HL-60 (cell line): Measurements from ENCODE around the gene SNX3.

Experiments used
- DNase-seq, 2 experiments: peaks; one replicate each; pipeline ENCODE4 v3.0.0-alpha.2; 2010 to 2020; ENCODE audit warnings: low read depth in 1 of 2, low spot score in 1 of 2
- H3K27ac ChIP-seq: fragments of 250-450 bp; sonication (Bioruptor Pico); replicated peaks from 2 replicates; pipeline ENCODE4 v1.5.1; 2020; ENCODE audit warnings: mild to moderate bottlenecking, moderate library complexity
- H3K27me3 ChIP-seq: fragments of 250-450 bp; sonication (Bioruptor Pico); 2 replicates; pipeline ENCODE4 v1.5.1; 2021; ENCODE audit warnings: mild to moderate bottlenecking, moderate library complexity; ENCODE audit not compliant: insufficient read depth, poor library complexity, severe bottlenecking
- H3K4me3 ChIP-seq: replicated peaks from 2 replicates; pipeline ENCODE4 v1.5.1; 2011; ENCODE audit warnings: mild to moderate bottlenecking, control low read depth, low read length; ENCODE audit not compliant: insufficient read depth
- GABPA ChIP-seq: IDR thresholded peaks from 2 replicates; pipeline ENCODE4 v1.6.1; 2012; ENCODE audit warnings: low read depth
- POLR2AphosphoS5 ChIP-seq: IDR thresholded peaks from 2 replicates; pipeline ENCODE4 v1.6.1; 2012; ENCODE audit warnings: low read depth
- SPI1 ChIP-seq: IDR thresholded peaks from 2 replicates; pipeline ENCODE4 v1.6.1; 2012; ENCODE audit warnings: low read depth, mild to moderate bottlenecking, borderline replicate concordance
- TF ChIP-seq, protein P1 (sequence below): IDR thresholded peaks from 2 replicates; pipeline ENCODE4 v1.6.1; 2012; ENCODE audit warnings: low read depth; ENCODE audit not compliant: insufficient replicate concordance
- TF ChIP-seq, protein P2 (sequence below): IDR thresholded peaks from one replicate; pipeline ENCODE4 v1.5.1; 2011; ENCODE audit warnings: low read length, control low read depth, inconsistent platforms; ENCODE audit not compliant: insufficient read depth

SNX3 gene

DNA sequence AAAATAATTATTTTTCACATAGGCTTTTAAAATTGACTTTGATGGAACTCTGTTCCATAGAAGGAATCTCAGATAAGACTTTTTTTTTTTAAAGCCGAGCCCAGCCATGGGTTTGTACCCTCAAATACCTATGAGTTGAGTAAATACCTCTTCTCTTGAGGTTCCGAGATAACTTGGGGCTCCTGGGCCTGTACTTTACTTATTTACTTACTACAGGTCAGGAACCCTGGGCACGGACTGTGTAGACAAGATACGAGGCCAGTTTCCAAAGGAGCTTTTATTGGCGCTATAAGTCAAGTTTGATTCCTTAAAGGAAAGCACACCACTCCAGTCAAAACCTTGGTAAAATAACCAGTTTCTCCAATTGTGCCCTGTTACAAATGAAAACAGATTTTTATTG is 41.5 kb upstream of the SNX3 start:
- TF ChIP-seq, protein P1, sequence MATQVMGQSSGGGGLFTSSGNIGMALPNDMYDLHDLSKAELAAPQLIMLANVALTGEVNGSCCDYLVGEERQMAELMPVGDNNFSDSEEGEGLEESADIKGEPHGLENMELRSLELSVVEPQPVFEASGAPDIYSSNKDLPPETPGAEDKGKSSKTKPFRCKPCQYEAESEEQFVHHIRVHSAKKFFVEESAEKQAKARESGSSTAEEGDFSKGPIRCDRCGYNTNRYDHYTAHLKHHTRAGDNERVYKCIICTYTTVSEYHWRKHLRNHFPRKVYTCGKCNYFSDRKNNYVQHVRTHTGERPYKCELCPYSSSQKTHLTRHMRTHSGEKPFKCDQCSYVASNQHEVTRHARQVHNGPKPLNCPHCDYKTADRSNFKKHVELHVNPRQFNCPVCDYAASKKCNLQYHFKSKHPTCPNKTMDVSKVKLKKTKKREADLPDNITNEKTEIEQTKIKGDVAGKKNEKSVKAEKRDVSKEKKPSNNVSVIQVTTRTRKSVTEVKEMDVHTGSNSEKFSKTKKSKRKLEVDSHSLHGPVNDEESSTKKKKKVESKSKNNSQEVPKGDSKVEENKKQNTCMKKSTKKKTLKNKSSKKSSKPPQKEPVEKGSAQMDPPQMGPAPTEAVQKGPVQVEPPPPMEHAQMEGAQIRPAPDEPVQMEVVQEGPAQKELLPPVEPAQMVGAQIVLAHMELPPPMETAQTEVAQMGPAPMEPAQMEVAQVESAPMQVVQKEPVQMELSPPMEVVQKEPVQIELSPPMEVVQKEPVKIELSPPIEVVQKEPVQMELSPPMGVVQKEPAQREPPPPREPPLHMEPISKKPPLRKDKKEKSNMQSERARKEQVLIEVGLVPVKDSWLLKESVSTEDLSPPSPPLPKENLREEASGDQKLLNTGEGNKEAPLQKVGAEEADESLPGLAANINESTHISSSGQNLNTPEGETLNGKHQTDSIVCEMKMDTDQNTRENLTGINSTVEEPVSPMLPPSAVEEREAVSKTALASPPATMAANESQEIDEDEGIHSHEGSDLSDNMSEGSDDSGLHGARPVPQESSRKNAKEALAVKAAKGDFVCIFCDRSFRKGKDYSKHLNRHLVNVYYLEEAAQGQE = no peak
- TF ChIP-seq, protein P2, sequence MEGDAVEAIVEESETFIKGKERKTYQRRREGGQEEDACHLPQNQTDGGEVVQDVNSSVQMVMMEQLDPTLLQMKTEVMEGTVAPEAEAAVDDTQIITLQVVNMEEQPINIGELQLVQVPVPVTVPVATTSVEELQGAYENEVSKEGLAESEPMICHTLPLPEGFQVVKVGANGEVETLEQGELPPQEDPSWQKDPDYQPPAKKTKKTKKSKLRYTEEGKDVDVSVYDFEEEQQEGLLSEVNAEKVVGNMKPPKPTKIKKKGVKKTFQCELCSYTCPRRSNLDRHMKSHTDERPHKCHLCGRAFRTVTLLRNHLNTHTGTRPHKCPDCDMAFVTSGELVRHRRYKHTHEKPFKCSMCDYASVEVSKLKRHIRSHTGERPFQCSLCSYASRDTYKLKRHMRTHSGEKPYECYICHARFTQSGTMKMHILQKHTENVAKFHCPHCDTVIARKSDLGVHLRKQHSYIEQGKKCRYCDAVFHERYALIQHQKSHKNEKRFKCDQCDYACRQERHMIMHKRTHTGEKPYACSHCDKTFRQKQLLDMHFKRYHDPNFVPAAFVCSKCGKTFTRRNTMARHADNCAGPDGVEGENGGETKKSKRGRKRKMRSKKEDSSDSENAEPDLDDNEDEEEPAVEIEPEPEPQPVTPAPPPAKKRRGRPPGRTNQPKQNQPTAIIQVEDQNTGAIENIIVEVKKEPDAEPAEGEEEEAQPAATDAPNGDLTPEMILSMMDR = no peak
- Histone ChIP-seq H3K27me3 (no peaks in the 10 kb centered on the region), H3K4me3 (no peak overlapping the region), H3K27ac (no peak overlapping the region)
- DNase-seq = no peak

- peak in 1 of 2 experiments; percentile 15 for DNase-seq
- Histone ChIP-seq H3K27me3 (no peaks in the 10 kb centered on the region), H3K4me3 (peak overlapping the region; percentile 46), H3K27ac (peak overlapping the region; percentile 98)
- TF ChIP-seq, protein P1 = no peak
- TF ChIP-seq GABPA (no peak), SPI1 (no peak), POLR2AphosphoS5 (no peak)
- TF ChIP-seq, protein P2 = no peak
These were observed 34.8 kb upstream of the SNX3 start for GRCh38 chr6:108295676-108296075.

GRCh38 chr6:108294727-108295625 is 34.1 kb upstream of the SNX3 start, which contains the start of gene AFG1L:
Gene AFG1L (plus strand): TSS chr6:108295054. CDS start chr6:108295080, 26 bp downstream.
- DNase-seq = peak; percentile 75 to 95
- TF ChIP-seq, protein P2 = no peak
- TF ChIP-seq GABPA (peak; percentile 70), POLR2AphosphoS5 (peak; percentile 80), SPI1 (peak; percentile 16; the same call in 1 of the 2 replicates)
- TF ChIP-seq, protein P1 = peak; percentile 56
- peak within 1 kb of the TSS; percentile 98 for H3K27ac ChIP-seq

More at GRCh38 chr6:108294727-108295625, 34.1 kb upstream of the SNX3 start, which contains the start of gene AFG1L:
- no peaks in the 10 kb centered on the region for H3K27me3 ChIP-seq
- peak within 1 kb of the TSS; percentile 46 for H3K4me3 ChIP-seq
